Measurements from ENCODE around the gene CBX7.

CBX7 gene

GRCh38 chr22:39148026-39148726 is 4.3 kb downstream of the CBX7 start:
- in situ Hi-C loops (cut with HindIII; ENCODE audit: low sequenced_read_pairs) = no loop called here

GRCh38 chr22:39147335-39148025 is 5.0 kb downstream of the CBX7 start:
- in situ Hi-C loops (cut with HindIII; ENCODE audit: low sequenced_read_pairs) = no loop called here

GRCh38 chr22:39146256-39147101 is 6.0 kb downstream of the CBX7 start:
- in situ Hi-C loops (cut with HindIII; ENCODE audit: low sequenced_read_pairs) = no loop called here

GRCh38 chr22:39144101-39144767 is 8.2 kb downstream of the CBX7 start:
- in situ Hi-C loops (cut with HindIII; ENCODE audit: low sequenced_read_pairs) = no loop called here

- in situ Hi-C loops (cut with HindIII; ENCODE audit: low sequenced_read_pairs) = no loop called here
These were observed 10.3 kb downstream of the CBX7 start for GRCh38 chr22:39142088-39142680.

- in situ Hi-C loops (cut with HindIII; ENCODE audit: low sequenced_read_pairs) = loop anchor here (10.0 kb wide), 1 partner anchor 135 kb away; no protein-coding TSS in a partner anchor
These were observed 12.5 kb downstream of the CBX7 start for GRCh38 chr22:39139933-39140332.

- in situ Hi-C loops (cut with HindIII; ENCODE audit: low sequenced_read_pairs) = loop anchor here (10.0 kb wide), 1 partner anchor 134 kb away; no protein-coding TSS in a partner anchor
These were observed 14.0 kb downstream of the CBX7 start for GRCh38 chr22:39138357-39138997.

GRCh38 chr22:39136317-39136716 is 16.2 kb downstream of the CBX7 start:
- in situ Hi-C loops (cut with HindIII; ENCODE audit: low sequenced_read_pairs) = loop anchor here (10.0 kb wide), 1 partner anchor 132 kb away; no protein-coding TSS in a partner anchor

- in situ Hi-C loops (cut with HindIII; ENCODE audit: low sequenced_read_pairs) = loop anchor here (10.0 kb wide), 1 partner anchor 130 kb away; no protein-coding TSS in a partner anchor
These were observed 17.2 kb downstream of the CBX7 start for GRCh38 chr22:39135092-39135896.

- in situ Hi-C loops (cut with HindIII; ENCODE audit: low sequenced_read_pairs) = loop anchor here (10.0 kb wide), 1 partner anchor 130 kb away; no protein-coding TSS in a partner anchor
These were observed 18.0 kb downstream of the CBX7 start for GRCh38 chr22:39134366-39135091.

GRCh38 chr22:39133871-39134270 is 18.6 kb downstream of the CBX7 start:
- in situ Hi-C loops (cut with HindIII; ENCODE audit: low sequenced_read_pairs) = loop anchor here (10.0 kb wide), 1 partner anchor 129 kb away; no protein-coding TSS in a partner anchor

GRCh38 chr22:39132871-39133524 is 19.5 kb downstream of the CBX7 start:
- in situ Hi-C loops (cut with HindIII; ENCODE audit: low sequenced_read_pairs) = loop anchor here (10.0 kb wide), 1 partner anchor 128 kb away; no protein-coding TSS in a partner anchor

- in situ Hi-C loops (cut with HindIII; ENCODE audit: low sequenced_read_pairs) = loop anchor here (10.0 kb wide), 1 partner anchor 127 kb away; no protein-coding TSS in a partner anchor
These were observed 20.2 kb downstream of the CBX7 start for GRCh38 chr22:39132281-39132680.

- in situ Hi-C loops (cut with HindIII; ENCODE audit: low sequenced_read_pairs) = loop anchor here (10.0 kb wide), 1 partner anchor 126 kb away; no protein-coding TSS in a partner anchor
These were observed 21.3 kb downstream of the CBX7 start for GRCh38 chr22:39130892-39131855.

GRCh38 chr22:39130152-39130704 is 22.3 kb downstream of the CBX7 start:
- in situ Hi-C loops (cut with HindIII; ENCODE audit: low sequenced_read_pairs) = loop anchor here (10.0 kb wide), 1 partner anchor 125 kb away; no protein-coding TSS in a partner anchor

- in situ Hi-C loops (cut with HindIII; ENCODE audit: low sequenced_read_pairs) = loop anchor here (10.0 kb wide), 1 partner anchor 125 kb away; no protein-coding TSS in a partner anchor
These were observed 22.7 kb downstream of the CBX7 start for GRCh38 chr22:39129746-39130145.

Data from DLD1 (cell line).